OCI-LY1 (cell line): ENCODE measurements around the gene CCDC40.

Source experiments
- H2AFZ ChIP-seq: fragments of 200-600 bp; sonication (generic), shearing (Covaris generic); 2 replicates; pipeline ENCODE4 v1.6.0; 2014; ENCODE audit warnings: antibody characterized with exemption, mild to moderate bottlenecking, low read length
- H3F3A ChIP-seq: fragments of 200-600 bp; sonication (generic), shearing (Covaris generic); 2 replicates; pipeline ENCODE4 v1.6.0; 2014; ENCODE audit warnings: mild to moderate bottlenecking, antibody characterized with exemption, low read length, moderate library complexity; ENCODE audit not compliant: insufficient read depth
- H3K27ac ChIP-seq: fragments of 200-600 bp; sonication (generic); 2 replicates; pipeline ENCODE4 v1.5.1; 2014; ENCODE audit warnings: low read length, mixed run types, mild to moderate bottlenecking, low read depth; ENCODE audit not compliant: poor library complexity, severe bottlenecking
- H3K27me3 ChIP-seq: fragments of 200-600 bp; sonication (generic); 2 replicates; pipeline ENCODE4 v1.6.0; 2014; ENCODE audit warnings: antibody characterized with exemption, mild to moderate bottlenecking, low read length, moderate library complexity; ENCODE audit not compliant: insufficient read depth
- H3K36me3 ChIP-seq: fragments of 200-600 bp; sonication (generic); 2 replicates; pipeline ENCODE4 v1.6.1; 2014; ENCODE audit warnings: mild to moderate bottlenecking, antibody characterized with exemption, low read length, moderate library complexity, mixed read lengths; ENCODE audit not compliant: insufficient read depth
- H3K4me1 ChIP-seq: fragments of 200-600 bp; sonication (generic); 2 replicates; pipeline ENCODE4 v1.5.1; 2014; ENCODE audit warnings: mild to moderate bottlenecking, low read length, moderate library complexity; ENCODE audit not compliant: insufficient read depth, severe bottlenecking
- H3K4me2 ChIP-seq: fragments of 200-600 bp; sonication (generic), shearing (Covaris generic); 2 replicates; pipeline ENCODE4 v1.6.1; 2014; ENCODE audit warnings: low read length
- H3K4me3 ChIP-seq: fragments of 200-600 bp; sonication (generic); 2 replicates; pipeline ENCODE4 v1.5.1; 2014; ENCODE audit warnings: low read length, low read depth, mild to moderate bottlenecking, mixed read lengths; ENCODE audit not compliant: poor library complexity, severe bottlenecking
- H3K79me2 ChIP-seq: fragments of 200-600 bp; shearing (Covaris generic); 2 replicates; pipeline ENCODE4 v1.6.1; 2016; ENCODE audit warnings: mixed run types, low read length, mixed read lengths; ENCODE audit not compliant: insufficient read depth
- H3K9ac ChIP-seq: fragments of 200-600 bp; sonication (generic), shearing (Covaris generic); 2 replicates; pipeline ENCODE4 v1.6.1; 2014; ENCODE audit warnings: mild to moderate bottlenecking, low read length, mixed read lengths
- H3K9me2 ChIP-seq: fragments of 200-600 bp; sonication (generic), shearing (Covaris generic); 2 replicates; pipeline ENCODE4 v1.6.1; 2014; ENCODE audit warnings: low read depth, mild to moderate bottlenecking, low read length, mixed read lengths
- H3K9me3 ChIP-seq: fragments of 200-600 bp; shearing (Covaris generic); 2 replicates; pipeline ENCODE4 v1.6.1; 2014; ENCODE audit warnings: low read length, mixed read lengths
- H4K20me1 ChIP-seq: fragments of 200-600 bp; sonication (generic), shearing (Covaris generic); 2 replicates; pipeline ENCODE4 v1.6.0; 2016; ENCODE audit warnings: mild to moderate bottlenecking, low read length; ENCODE audit not compliant: insufficient read depth
- EZH2 ChIP-seq: fragments of 200-600 bp; sonication (generic), shearing (Covaris generic); IDR thresholded peaks from 2 replicates; pipeline ENCODE4 v1.8.0; 2017; ENCODE audit warnings: borderline replicate concordance, mixed run types, mild to moderate bottlenecking, antibody characterized with exemption, low read length, moderate library complexity, mixed read lengths
- TF ChIP-seq, protein P1 (sequence below): fragments of 200-600 bp; sonication (generic), shearing (Covaris generic); IDR thresholded peaks from 2 replicates; pipeline ENCODE4 v1.5.1; 2017; ENCODE audit warnings: mild to moderate bottlenecking, antibody characterized with exemption, low read length, moderate library complexity, mixed read lengths

Gene CCDC40

DNA sequence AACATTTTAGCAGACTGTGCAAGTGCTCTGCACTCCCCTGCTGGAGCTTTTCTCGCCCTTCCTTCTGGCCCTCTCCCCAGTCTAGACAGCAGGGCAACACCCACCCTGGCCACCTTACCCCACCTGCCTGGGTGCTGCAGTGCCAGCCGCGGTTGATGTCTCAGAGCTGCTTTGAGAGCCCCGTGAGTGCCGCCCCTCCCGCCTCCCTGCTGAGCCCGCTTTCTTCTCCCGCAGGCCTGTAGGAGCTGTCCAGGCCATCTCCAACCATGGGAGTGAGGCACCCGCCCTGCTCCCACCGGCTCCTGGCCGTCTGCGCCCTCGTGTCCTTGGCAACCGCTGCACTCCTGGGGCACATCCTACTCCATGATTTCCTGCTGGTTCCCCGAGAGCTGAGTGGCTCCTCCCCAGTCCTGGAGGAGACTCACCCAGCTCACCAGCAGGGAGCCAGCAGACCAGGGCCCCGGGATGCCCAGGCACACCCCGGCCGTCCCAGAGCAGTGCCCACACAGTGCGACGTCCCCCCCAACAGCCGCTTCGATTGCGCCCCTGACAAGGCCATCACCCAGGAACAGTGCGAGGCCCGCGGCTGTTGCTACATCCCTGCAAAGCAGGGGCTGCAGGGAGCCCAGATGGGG is 68.0 kb downstream of the CCDC40 start:
- no peaks in the 10 kb centered on the region for H3F3A ChIP-seq
- H3K4me3 ChIP-seq, result no peak overlapping the region
- H3K9me3 ChIP-seq, result no peaks in the 10 kb centered on the region
- H4K20me1 ChIP-seq, result no peaks in the 10 kb centered on the region
- H3K9ac ChIP-seq, result no peak overlapping the region
- no peak overlapping the region for H3K27ac ChIP-seq
- H3K9me2 ChIP-seq, result no peaks in the 10 kb centered on the region
- peaks cover 16% of the 10 kb centered on the region for H3K4me1 ChIP-seq
- no peaks in the 10 kb centered on the region for H3K79me2 ChIP-seq
- no peak overlapping the region for H2AFZ ChIP-seq
- TF ChIP-seq, protein P1, sequence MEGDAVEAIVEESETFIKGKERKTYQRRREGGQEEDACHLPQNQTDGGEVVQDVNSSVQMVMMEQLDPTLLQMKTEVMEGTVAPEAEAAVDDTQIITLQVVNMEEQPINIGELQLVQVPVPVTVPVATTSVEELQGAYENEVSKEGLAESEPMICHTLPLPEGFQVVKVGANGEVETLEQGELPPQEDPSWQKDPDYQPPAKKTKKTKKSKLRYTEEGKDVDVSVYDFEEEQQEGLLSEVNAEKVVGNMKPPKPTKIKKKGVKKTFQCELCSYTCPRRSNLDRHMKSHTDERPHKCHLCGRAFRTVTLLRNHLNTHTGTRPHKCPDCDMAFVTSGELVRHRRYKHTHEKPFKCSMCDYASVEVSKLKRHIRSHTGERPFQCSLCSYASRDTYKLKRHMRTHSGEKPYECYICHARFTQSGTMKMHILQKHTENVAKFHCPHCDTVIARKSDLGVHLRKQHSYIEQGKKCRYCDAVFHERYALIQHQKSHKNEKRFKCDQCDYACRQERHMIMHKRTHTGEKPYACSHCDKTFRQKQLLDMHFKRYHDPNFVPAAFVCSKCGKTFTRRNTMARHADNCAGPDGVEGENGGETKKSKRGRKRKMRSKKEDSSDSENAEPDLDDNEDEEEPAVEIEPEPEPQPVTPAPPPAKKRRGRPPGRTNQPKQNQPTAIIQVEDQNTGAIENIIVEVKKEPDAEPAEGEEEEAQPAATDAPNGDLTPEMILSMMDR, result no peak
- no peak for TF ChIP-seq EZH2
- peaks cover 6% of the 10 kb centered on the region; the same call in 1 of the 2 replicates for H3K27me3 ChIP-seq
- H3K4me2 ChIP-seq, result no peak overlapping the region
- H3K36me3 ChIP-seq, result no peaks in the 10 kb centered on the region

DNA sequence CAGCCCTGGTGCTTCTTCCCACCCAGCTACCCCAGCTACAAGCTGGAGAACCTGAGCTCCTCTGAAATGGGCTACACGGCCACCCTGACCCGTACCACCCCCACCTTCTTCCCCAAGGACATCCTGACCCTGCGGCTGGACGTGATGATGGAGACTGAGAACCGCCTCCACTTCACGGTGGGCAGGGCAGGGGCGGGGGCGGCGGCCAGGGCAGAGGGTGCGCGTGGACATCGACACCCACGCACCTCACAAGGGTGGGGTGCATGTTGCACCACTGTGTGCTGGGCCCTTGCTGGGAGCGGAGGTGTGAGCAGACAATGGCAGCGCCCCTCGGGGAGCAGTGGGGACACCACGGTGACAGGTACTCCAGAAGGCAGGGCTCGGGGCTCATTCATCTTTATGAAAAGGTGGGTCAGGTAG is 68.5 kb downstream of the CCDC40 start:
- peaks cover 16% of the 10 kb centered on the region for H3K4me1 ChIP-seq
- H3K9ac ChIP-seq, result no peak overlapping the region

DNA sequence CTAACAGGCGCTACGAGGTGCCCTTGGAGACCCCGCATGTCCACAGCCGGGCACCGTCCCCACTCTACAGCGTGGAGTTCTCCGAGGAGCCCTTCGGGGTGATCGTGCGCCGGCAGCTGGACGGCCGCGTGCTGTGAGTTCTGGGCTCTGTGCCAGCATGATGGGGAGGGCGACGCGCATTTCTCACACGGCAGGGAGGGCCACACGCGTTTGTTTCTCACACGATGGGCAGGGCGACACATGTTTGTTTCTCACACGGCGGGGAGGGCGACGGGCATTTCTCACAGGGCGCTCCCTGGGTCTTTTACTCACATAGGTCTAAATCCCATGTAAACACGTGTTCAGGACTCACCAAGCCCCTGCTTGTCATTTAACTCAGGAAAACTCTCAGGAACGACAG is 69.3 kb downstream of the CCDC40 start:
- no peaks in the 10 kb centered on the region for H3K79me2 ChIP-seq
- no peaks in the 10 kb centered on the region for H3F3A ChIP-seq
- H3K4me3 ChIP-seq, result no peak overlapping the region
- H3K36me3 ChIP-seq, result no peaks in the 10 kb centered on the region
- H3K9ac ChIP-seq, result no peak overlapping the region
- no peak overlapping the region for H3K4me2 ChIP-seq
- H3K9me2 ChIP-seq, result no peaks in the 10 kb centered on the region
- TF ChIP-seq, protein P1, result no peak
- TF ChIP-seq EZH2, result no peak
- no peaks in the 10 kb centered on the region for H3K9me3 ChIP-seq
- H4K20me1 ChIP-seq, result no peaks in the 10 kb centered on the region
- H2AFZ ChIP-seq, result no peak overlapping the region
- no peak overlapping the region for H3K27ac ChIP-seq
- H3K27me3 ChIP-seq, result peaks cover 6% of the 10 kb centered on the region; the same call in 1 of the 2 replicates
- peaks cover 11% of the 10 kb centered on the region for H3K4me1 ChIP-seq

More for the DNA sequence above, 68.5 kb downstream of the CCDC40 start:
- Histone ChIP-seq H3K9me3 (no peaks in the 10 kb centered on the region), H2AFZ (no peak overlapping the region), H3K27me3 (peaks cover 6% of the 10 kb centered on the region; the same call in 1 of the 2 replicates), H3K79me2 (no peaks in the 10 kb centered on the region), H4K20me1 (no peaks in the 10 kb centered on the region), H3K9me2 (no peaks in the 10 kb centered on the region), H3F3A (no peaks in the 10 kb centered on the region), H3K36me3 (no peaks in the 10 kb centered on the region), H3K4me2 (no peak overlapping the region), H3K4me3 (no peak overlapping the region), H3K27ac (no peak overlapping the region)
- TF ChIP-seq, protein P1, result no peak
- no peak for TF ChIP-seq EZH2
